ENCODE results near the gene SPAG16.

Gene SPAG16

DNA sequence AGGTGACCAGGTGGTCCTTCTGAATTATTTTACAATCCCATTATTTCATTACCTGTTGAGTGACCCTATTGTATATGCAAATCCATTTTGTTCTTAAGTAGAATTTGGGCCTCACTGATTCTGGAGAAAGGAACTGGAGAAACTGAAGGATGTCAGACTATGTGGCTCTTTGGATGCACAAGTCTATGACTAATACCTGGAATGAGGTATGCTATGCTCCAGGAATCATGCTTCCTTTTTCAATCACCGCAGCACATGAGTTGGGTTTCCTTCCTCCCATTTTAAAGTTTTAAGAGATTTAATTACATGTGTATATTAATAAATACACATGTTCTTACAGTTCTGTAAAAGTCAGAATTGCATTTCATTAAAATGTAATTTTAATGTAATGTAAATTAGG, 872.7 kb downstream of the SPAG16 start:
- no peak for DNase-seq (ENCODE audit: low read depth, low spot score)

DNA sequence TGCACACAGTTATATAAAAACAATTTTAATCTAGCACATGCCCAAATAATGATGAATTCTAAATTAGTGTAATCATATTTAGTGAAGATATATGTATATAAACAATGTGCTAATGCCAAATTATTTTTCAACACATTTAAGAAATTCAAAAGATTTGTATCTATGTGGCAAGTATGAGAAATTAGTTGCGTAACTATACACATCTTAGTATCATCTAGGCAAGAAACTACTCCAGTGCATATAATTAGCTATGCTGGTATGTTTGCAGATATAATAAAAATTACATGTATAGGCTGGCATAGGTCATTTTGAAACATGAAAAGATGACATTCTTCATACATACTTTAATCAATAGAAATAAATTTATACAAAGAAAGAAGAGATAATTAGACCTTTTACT, 874.6 kb downstream of the SPAG16 start:
- no peak for DNase-seq (ENCODE audit: low read depth, low spot score)

DNA sequence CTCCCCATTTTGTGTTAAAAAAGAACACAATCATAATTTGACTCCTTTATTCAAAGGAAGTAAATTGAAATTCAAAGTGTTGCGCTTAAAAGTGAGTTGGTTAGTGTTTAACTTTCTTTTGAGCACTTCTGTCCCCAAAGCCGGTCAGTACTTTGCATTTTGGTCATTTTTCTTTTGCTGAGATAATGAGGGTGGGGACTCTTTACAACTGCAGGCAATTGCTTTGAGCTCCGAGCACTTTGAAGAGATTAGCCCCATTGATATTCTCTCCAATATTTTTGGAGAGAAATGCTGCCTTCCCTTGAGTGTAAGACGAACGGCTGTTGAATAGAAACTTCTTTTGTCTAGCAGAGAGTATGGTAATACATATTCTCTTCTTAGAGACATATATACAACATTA, 885.0 kb downstream of the SPAG16 start:
- no peak for DNase-seq (ENCODE audit: low read depth, low spot score)

DNA sequence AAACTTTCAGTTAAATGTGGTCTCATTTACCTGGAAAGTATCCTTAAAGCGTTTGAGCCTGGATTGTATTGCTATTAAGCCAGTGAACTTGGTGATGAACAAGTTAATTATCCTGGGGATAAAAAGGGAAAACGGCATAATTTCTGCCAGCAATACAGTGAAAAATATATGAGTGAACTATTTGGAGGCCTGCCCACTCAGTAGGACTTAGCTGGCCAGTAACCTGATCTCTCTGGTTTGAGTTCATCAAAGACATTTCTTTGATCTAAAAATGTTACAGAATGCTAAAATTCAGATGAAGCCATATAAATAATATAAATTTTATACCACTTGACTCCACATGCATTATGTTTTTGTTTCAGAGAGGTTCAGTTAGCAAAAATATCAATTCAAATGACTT, 885.5 kb downstream of the SPAG16 start:
- DNase-seq (ENCODE audit: low read depth, low spot score), result no peak

DNA sequence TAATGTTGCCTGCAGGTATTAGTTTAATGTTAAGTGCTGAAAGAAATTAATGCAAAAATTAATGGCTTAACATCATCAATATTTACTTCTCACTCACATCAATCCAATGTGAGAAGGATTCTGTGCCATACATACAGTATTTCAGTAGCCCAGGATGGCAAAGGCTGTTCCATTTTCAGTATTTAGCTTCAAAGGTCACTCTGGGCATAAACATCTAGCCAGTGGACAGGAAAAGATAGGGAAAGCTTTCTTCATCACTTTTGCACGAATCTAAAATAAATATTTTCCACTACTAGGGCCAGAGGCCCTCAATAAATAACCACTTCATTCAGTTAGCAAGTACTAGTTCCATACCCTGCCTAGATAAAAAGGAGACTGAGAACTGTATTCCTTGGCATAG, 890.3 kb downstream of the SPAG16 start:
- no peak for DNase-seq (ENCODE audit: low read depth, low spot score)

DNA sequence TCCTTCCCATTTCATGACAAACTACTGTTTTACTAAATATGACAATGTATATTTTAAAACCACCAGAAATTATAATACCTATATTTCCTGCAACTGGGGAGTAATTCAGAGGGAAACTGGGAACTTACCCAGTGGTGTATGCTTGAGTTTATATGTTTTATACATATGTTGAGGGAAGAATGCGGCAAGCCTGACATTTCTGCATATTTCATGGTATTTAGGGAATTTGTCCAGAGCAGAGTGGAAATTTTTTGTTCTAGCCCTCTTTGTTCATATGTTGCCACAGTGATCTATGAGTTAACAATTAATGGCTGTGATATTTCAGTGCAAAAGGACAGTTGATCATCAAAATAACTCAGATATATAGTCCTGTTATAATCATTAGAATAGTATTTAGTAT, 895.8 kb downstream of the SPAG16 start:
- no peak for DNase-seq (ENCODE audit: low read depth, low spot score)

DNA sequence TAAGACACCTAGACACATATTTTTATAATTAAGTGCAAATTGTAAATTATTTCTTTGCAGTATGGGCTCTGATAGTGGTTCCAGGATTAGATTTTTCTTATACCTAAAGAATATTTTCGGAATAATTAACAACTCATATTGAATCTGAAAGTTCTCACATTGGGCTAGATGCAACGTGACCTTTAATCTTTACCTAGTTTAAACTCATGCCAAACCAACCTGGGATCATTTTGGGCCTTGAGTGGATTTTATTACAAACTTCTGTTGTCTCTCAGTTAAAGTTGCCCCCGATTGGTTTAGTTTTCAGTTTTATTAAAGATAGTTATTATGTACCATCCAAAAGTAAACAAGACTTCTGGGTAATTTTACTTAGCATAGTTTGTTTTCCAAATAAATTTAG, 896.4 kb downstream of the SPAG16 start:
- DNase-seq (ENCODE audit: low read depth, low spot score), result no peak

DNA sequence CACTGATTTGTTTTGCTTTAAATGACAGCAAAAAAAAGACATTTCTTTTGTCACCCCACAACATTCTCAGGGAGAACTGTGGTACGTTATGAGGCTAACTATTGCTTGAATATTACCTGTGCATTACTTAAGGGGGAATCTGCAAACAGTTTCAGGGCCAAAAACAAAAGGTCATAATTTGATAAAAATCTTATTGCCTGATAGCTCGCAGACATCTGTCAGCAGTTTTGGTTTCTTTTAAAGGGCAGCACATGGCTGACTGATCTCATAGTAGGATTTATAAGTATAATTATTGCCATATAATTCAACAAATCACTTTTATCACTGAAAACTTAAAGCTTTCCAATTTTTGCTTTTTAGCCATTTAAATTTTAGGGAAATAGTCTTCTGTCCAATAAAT, 900.2 kb downstream of the SPAG16 start:
- no peak for DNase-seq (ENCODE audit: low read depth, low spot score)

DNA sequence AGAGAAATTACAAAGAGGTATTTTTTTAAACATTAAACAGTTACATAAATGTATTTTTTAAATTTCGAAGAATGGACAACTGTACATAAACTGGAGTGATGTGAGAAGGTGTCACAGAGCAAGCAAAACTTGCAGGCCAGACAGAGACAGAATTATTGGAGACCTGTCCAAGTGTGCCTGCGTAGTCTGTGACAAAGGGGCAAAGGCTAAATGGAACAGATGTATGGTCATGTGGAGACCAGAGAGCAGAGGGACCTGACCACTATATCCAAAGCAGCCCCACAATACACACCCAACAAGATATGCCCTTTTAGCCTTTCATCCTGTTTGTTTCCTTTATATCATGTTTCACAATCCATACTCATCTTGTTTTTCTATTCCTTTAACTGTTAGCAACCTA, 901.3 kb downstream of the SPAG16 start:
- DNase-seq (ENCODE audit: low read depth, low spot score), result no peak

DNA sequence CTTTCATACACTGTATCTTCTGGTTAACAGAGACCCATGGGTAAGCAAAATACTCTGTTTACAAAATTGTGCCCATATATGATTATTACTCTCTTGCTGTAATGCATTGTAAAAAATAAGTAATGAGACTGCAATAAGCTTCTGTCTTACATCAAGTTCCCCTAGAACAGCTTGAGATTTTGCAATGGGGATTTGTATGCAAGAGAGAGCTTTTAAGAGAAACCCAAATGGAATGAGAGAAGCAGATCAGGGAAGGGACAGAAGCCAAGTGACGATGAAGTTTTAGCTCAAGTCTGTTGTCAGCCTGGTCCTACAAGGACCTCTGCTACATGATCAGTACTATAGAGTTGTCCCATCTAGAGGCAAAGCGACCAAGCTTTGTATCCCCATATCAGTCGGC, 908.4 kb downstream of the SPAG16 start:
- DNase-seq (ENCODE audit: low read depth, low spot score), result no peak

DNA sequence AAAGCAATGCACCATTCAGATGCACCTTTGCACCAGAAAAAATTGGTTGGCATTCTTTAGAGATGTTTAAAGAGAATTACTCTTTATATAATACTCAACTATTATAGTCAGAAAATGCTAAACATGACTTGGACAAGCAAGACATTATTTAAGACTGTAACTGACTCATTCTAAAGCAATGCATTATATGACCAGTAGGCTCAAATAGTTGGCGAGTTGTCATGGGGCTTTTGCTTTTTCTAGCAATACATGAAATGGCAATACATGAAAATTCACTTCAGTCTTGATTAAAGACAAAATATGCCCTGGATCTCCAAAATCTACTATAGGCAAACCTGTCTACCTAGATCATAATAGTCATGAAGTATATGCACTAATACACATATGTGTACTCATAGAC, 909.7 kb downstream of the SPAG16 start:
- no peak for DNase-seq (ENCODE audit: low read depth, low spot score)

DNA sequence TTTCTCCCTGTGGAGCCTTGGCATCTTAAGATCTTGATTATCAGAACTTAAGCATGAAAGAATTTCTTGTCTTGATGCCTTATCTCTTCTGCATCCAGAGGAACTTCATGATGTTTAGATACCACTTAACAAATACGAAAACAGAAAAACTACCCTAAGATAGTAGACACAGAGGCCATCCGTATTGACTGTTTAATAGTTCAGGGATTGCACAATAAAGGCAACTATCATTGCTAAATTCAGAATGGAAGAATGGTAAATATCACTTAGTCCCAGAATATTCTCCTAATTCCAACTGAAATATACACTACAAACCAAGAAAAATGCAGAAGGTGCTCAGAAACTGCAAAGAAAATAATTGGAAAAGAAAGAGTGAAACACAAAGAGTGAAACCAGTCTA, 912.0 kb downstream of the SPAG16 start:
- no peak for DNase-seq (ENCODE audit: low read depth, low spot score)

DNA sequence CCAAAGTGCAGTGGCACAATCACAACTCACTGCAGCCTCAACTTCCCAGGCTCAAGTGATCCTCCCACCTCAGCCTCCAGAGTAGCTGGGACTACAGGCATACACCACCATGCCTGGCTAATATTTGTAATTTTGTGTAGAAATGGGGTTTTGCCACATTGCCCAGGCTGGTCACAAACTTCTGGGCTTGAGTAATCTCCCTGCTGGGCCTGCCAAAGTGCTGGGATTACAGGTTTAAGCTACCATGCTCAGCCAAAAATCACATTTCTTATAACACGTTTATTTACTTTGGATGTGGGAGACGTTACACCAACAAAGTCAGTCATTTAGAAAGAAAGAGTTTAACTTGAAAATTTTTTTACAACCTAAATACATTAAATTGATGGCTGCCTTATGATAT, 917.6 kb downstream of the SPAG16 start:
- DNase-seq (ENCODE audit: low read depth, low spot score), result no peak

DNA sequence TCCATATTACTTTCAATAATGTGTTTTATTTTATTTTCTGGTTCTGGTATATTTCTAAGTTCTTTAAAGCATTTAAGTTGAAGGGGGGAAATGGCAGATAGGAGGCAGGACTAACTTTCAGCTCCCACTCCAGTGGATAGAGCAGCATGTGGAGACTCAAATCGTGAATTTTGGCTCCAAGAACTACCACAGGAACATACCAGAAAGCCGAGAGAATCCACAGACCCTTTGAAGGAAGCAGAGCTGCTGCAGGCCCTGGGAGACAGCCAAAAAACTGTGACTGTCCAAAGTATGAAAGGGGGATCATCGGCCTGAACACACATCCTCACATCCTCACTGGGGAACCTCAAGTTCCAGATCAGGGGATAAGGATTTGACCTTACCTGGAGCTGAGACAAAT, 919.0 kb downstream of the SPAG16 start:
- no peak for DNase-seq (ENCODE audit: low read depth, low spot score)

DNA sequence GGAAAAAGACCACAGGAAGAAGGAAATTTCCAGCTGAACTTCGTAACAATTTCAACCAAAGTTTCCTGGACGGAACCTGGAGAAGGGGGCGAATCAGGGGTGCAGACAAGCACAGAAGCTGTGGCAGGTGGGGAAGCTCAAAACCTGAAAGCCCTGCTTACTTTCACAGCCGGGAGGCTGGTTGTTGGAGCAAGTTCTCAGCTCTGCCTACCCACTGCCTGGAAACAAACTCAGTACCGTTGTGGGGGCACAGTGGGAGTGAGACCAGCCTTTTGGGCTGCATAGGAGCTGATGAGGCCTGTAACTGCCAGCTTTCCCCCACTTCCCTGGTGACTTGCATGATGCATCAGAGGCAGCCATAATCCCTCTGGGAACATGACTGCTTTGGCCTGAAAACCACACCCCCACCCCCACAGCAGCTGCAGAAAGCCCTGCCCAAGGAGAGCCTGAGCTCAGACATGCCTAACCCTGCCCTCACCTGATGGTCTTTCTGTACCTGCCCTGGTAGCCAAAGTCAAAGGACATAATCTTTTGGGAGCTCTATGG, 919.6 kb downstream of the SPAG16 start:
- no peak for DNase-seq (ENCODE audit: low read depth, low spot score)

DNA sequence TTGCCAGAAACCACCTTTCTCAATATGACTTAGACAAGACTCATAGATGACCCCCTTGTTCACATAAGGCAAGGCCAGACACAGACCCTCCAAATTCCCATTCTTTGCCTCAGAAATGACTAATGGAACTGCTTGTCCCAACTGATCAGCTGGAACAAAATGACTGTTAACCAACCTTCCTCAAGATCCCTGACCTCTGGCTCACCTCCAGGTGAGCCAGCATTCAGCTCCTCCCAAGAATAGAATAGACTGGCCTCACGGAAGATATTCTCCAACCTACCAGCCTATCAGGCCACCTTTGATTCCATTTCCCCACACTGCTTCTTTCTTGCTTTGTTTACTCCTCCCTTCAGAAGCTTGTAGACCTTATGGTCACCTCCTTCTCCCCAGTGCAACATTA, 930.8 kb downstream of the SPAG16 start:
- DNase-seq (ENCODE audit: low read depth, low spot score), result no peak

DNA sequence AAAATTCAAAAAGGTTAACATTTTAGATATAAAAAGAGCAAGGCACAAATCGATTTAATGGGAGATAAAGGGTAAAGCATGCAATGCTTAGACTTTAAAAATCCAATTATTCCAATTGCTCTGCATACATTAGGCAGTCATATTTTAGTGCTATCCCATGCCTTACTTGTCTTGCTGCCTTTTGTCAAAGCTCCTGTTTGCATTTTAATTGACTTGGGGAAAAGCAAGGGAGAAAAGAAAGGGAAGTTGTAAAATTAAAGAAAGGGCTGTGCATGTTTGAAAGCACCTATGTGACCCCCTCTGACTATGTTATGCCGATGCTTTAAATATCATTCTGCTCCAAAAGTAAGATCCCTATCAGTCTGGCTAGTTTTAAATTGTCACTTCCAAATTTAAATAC, 932.9 kb downstream of the SPAG16 start:
- no peak for DNase-seq (ENCODE audit: low read depth, low spot score)

DNA sequence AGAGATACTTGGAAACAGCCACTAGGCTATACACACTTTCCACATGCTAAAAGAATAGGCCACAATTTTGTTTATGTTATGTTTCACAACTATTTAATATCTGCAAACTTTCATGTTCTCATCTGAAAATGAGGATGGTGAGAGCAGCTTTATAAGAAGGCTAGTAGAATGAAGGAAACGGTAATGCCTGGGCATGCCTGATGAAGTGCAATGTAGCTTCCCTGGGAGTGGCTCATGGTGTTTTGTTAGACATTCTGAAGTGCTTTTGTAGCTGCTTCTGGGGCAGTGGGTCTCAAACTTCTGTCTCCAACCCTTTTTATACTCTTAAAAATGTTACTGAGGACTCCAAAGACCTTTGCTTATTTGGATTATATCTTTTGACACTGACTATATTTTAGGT, 933.3 kb downstream of the SPAG16 start:
- DNase-seq (ENCODE audit: low read depth, low spot score), result no peak

DNA sequence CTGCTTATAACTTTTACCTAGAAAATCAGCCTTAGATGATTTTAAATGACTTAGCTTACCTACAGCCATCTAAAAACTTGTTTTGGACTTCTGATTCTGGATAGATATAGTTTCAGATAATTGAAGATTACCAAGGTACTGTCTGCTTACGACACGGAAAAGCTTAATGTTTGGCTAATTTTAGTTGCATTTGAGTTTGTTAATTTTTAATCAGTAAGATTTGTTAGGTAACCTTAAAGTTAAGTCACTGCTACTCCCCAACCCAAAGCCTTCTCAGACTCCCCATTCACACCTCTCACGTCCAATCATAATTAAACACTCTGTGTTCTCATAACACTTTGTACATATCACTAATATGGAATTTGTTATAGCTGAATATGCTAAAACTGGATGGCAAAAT, 936.0 kb downstream of the SPAG16 start:
- DNase-seq (ENCODE audit: low read depth, low spot score), result no peak

DNA sequence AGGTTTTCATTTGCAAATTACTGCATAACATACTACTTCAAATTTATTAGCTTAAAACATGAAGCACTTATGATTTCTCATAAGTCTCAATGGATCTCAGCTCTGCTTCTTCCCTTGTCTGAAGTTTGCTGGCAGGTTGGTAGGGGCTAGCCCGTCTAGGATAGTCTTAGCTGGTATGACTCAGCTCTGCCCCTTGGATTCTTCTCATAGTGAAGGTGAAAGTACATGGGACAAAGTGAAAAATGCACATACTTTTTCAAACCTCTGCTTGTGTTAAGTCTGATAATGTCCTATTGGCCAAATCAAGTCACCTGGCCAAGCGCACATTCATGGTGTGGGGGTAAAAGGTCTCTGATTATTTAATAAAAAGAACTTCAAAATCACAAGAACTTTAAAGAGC, 941.8 kb downstream of the SPAG16 start:
- no peak for DNase-seq (ENCODE audit: low read depth, low spot score)

DNA sequence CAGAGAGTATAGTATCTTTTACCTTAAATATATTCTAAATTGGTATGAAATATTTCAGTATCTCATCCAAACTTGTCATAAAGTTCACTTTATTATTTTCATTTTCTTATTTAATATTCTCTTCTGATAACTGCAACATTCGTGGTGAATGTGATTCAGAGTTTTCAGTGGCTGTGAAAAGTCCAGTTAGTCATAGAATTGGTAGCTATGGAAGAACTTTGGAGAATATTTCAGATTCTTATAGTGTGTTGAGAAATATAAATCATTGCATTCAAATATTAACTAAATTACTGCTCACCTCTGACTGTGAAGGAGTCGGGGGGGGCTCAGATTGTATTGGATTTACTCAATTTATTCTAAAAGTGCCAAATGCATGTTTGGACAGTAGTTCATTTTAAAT, 948.0 kb downstream of the SPAG16 start:
- no peak for DNase-seq (ENCODE audit: low read depth, low spot score)

DNA sequence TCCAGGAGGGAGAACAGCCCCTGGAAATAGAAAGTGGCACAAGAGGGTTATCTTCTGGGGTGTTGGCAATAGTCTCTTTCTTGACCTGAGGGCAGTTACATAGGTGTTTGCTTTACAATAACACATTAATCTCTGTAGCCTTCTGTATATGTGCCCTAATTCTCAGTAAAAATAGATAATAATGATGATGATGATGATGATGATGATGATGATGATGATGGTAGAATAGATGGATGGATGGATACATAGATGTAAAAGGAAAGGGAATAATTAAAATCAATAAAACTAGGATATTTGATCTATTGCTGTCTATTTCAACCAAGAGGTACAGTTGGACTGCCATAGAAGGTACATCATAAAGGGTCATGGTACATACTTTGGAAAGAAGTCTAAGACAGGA, 948.9 kb downstream of the SPAG16 start:
- DNase-seq (ENCODE audit: low read depth, low spot score), result no peak

DNA sequence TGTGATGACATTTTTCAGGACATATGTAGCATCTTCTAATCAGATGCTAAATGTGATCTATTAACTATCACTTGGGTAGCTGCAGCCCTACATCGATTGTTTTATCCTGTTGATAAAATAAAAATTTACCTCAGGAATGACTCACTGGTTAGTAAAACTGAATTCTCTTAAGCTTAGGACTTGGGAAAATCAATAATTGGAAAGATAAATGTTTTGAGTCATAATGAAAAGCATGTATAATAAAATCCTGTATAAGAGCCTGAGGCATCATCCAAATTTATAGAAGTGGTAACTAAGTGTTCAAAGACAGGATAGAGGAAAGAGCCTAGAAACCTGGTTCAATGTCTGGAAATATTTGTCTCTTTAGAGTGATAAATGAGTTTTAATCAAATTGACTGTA, 958.5 kb downstream of the SPAG16 start:
- no peak for DNase-seq (ENCODE audit: low read depth, low spot score)

DNA sequence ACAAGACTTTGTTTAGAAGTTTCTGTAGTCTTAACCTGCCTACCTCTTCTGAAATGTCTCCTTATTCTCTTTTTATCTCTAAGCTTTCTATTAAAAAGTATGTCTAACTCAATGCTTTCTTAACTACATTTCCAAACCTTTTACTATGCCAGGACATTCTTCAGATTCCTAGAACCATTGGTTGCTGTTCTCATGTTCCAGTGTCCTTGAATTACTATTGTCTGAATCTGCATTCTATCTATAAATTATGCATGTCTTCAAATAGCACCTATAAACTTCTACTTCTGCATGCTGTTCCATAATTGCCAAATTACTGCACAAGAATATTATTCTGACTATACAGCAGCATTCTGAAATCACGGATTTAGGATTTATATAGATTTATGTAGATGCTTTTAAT, 960.6 kb downstream of the SPAG16 start:
- DNase-seq (ENCODE audit: low read depth, low spot score), result no peak

DNA sequence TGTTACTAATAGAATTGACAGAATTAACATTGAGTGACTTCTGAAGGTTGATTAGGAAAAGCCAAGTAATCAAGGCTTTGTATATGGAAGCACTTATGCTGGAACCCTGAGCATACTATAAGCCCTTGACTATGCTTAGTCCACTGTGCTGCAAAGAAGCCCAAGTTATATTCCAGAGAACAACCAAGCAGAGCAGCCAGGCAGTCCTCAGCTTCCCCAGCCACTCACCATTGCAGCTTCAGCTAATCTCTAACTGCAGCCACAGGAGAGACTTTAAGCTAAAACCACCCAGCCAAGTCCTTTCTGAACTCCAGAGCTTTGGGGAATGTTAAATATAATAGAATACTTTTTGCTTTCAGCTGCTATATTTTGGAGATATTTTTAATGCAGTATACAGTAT, 962.2 kb downstream of the SPAG16 start:
- peak; percentile 2 for DNase-seq (ENCODE audit: low read depth, low spot score)

Measured in ELF-1 (cell line).